Activated CD4-positive, alpha-beta T cell treated with anti-CD3 and anti-CD28 coated beads for 4 hours (primary cell): ENCODE results near the gene SLC25A26.
A peak's percentile ranks its signal among the peaks of the same experiment; 100 is the strongest.
"Not testable (repeated sequence)": the region's sequence is repeated elsewhere in the genome, so short reads cannot be mapped to it uniquely, and the experiment has no call there.

ENCODE experiments used
- DNase-seq, 2 donors: peaks; one replicate each; pipeline ENCODE4 v3.0.0-alpha.2; 2020

SLC25A26 gene

GRCh38 chr3:66271231-66271630, 50.4 kb downstream of the SLC25A26 start:
- DNase-seq: no peak

DNA sequence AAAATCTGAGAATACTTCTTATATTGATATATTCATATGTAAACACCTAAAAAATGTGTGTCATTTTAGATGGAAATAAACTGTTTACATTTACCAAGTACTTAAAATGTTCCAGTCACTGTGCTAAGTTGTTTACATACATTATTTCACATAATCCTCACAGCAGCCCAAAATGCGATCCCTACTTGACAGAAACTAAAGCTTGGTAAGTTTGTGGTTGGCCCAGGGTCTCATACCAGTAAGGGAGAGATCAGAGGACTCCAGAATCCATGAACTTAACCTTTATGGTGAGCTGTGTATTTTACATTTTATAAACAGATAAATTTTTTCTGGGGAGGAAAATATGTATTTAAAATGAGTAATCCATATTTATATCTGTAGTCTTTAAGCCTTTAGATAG, 51.2 kb downstream of the SLC25A26 start:
- no peak for DNase-seq

- DNase-seq: not testable (repeated sequence)
Observed at GRCh38 chr3:66274837-66275236, 54.0 kb downstream of the SLC25A26 start.

GRCh38 chr3:66276705-66277274, 56.0 kb downstream of the SLC25A26 start:
- peak; percentile 46 to 71 for DNase-seq

GRCh38 chr3:66279168-66279567, 58.4 kb downstream of the SLC25A26 start:
- no peak for DNase-seq

DNA sequence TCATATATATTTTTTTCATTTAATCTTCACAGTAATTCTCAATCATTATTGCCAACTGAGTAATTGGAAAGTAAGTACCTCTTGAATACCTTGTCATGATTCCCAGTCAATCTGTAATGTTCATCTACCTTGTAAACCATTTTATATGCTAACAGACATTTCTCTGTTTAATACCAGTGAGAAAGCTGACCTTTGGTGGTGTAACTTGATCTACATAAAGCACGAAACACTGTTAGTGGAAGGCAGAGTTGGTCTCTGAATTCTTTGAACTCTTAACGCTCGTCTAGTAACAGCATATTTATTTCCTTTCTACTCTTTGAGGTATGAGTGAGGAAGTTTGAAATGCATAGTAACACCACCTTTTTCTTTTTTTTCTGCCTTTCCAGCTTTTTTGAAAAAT, 59.5 kb downstream of the SLC25A26 start:
- no peak for DNase-seq

DNA sequence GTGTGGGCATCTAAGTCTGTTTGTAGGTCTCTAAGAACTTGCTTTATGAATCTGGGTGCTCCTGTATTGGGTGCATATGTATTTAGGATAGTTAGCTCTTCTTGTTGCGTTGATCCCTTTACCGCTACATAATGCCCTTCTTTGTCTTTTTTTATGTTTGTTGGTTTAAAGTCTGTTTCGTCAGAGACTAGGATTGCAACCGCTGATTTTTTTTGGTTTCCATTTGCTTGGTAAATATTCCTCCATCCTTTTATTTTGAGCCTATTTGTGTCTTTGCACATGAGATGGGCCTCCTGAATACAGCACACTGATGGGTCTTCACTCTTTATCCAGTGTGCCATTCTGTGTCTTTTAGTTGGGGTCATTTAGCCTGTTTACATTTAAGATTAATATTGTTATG, 71.1 kb downstream of the SLC25A26 start:
- DNase-seq: not testable (repeated sequence)

- DNase-seq: no peak
Observed at GRCh38 chr3:66297260-66297873, 76.6 kb downstream of the SLC25A26 start.

DNA sequence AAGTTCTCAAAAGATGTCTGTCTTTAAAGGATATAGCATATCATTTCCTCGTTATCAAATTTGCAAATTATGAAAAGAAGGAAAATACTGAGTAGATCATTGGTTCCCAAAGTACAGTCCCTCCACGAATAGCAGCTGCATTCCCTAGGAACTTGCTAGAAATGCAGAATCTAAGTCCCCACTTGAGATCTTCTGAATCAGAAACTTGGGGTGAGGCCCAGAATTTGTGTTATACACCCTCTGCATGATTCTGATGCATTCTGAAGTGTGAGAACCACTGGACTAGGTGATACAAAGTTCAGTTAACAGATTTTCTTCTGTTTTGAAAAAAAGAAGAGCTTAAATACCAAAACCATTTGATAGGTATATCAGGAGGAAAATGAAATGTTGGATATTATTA, 77.1 kb downstream of the SLC25A26 start:
- DNase-seq: no peak

- DNase-seq: no peak
Observed at GRCh38 chr3:66298591-66298990, 77.8 kb downstream of the SLC25A26 start.

DNA sequence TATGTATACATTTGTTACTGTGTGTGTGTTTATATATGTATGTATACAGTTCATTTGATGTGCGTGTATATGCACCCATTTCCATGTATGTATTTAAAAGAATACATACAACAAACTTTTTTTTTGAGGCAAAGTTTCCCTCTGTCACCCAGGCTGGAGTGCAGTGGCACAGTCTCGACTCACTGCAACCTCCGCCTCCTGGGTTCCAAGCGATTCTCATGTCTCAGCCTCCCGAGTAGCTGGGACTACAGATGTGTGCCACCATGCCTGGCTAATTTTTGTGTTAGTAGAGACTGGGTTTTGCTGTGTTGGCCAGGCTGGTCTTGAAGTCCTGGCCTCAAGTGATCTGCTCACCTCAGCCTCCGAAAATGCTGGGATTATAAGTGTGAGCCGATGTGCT, 78.3 kb downstream of the SLC25A26 start:
- not testable (repeated sequence) for DNase-seq

- DNase-seq: no peak
Observed at GRCh38 chr3:66299891-66300290, 79.1 kb downstream of the SLC25A26 start.

DNA sequence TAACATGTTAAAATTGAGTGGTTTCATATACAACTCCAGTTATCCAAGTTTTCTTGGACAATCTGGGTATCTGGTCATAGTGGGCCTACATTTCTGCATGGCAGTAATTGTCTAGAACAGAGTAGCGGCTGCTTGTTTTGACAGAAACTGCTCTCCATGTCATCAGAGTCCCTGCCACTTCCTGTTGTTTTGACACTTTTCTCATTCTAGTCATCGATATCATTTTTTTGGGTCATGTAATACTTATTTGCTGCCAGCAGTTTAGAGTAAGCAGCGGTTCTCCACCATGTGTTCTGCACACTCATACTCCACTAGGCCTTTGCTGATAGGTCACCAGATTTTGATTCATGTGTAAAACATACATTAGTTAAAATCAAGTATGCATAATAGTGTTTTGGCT, 81.5 kb downstream of the SLC25A26 start:
- peak; percentile 25 to 28 for DNase-seq

GRCh38 chr3:66303491-66303901, 82.7 kb downstream of the SLC25A26 start:
- DNase-seq: peak; percentile 34 to 44

DNA sequence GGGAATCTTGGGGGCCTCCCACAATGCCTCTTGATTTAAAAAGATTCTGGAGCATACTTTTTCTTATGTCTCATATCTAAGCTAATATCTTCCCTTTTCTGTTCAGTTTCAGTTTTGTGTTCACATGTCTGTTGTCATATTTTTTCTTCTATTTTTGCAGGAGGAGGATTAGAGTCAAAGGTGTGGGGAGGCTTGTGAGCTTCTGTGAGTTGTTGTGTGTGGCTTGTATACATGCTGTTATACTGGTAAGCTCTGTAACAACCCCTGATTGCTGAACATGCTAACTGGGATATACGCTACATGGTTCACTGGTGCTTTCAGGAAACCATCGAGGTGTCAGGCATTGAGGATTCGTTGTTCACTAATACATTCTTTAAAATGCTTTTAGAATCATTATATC, 83.5 kb downstream of the SLC25A26 start:
- DNase-seq: no peak

DNA sequence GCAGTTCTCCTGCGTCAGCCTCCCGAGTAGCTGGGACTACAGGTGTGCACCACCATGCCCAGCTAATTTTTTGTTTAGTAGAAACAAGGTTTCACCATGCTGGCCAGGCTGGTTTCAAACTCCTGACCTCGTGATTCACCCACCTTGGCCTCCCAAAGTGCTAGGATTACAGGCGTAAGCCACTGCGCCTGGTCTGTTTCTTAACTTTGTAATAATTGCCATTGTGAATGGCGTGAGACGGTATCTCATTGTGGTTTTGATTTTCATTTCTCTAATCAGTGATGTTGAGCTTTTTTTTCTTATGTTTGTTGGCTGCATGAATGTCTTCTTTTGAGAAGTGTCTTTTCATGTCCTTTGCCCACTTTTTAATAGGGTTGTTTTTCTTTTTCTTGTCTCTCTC, 85.3 kb downstream of the SLC25A26 start:
- DNase-seq: not testable (repeated sequence)

DNA sequence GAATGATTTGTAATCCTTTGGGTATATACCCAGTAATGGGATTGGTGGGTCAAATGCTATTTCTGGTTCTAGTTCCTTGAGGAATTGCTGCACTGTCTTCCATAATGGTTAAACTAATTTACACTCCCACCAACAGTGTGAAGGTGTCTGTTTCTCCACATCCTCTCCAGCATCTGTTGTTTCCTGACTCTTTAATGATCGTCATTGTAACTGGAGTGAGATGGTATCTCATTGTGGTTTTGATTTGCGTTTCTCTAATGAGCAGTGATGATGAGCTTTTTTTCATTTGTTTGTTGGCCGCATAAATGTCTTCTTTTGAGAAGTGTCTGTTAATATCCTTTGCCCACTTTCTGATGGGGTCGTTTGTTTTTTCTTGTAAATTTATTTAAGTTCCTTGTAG, 86.2 kb downstream of the SLC25A26 start:
- not testable (repeated sequence) for DNase-seq

DNA sequence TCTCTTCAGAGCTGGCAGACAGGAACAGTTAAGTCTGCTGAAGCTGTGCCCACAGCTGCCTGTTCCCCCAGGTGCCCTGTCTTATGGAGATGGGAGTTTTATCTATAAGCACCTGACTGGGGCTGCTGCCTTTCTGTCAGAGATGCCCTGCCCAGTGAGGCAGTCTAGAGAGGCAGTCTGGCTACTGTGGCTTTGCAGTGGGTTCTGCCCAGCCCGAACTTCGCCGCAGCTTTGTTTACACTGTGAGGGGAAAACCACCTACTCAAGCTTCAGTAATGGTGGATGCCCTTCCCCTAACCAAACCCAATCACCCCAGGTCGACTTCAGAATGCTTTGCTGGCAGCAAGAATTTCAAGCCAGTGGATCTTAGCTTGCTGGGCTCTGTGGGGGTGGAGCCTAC, 91.2 kb downstream of the SLC25A26 start:
- DNase-seq: no peak

DNA sequence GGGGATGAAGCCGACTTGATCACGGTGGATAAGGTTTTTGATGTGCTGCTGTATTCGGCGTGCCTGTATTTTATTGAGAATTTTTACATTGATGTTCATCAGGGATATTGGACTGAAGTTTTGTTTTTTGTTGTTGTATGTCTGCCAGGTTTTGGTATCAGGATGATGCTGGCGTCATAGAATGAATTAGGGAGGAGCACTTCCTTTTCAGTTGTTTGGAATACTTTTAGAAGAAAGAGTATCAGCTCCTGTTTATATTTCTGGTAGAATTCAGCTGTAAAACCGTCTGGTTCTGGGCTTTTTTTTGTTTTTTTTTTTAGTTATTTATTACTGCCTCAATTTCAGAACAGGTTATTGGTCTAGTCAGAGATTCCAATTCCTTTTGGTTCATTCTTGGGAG, 93.7 kb downstream of the SLC25A26 start:
- DNase-seq: no peak

- DNase-seq: no peak
Observed at GRCh38 chr3:66317750-66318376, 97.1 kb downstream of the SLC25A26 start.

GRCh38 chr3:66320390-66320789, 99.6 kb downstream of the SLC25A26 start:
- no peak for DNase-seq

DNA sequence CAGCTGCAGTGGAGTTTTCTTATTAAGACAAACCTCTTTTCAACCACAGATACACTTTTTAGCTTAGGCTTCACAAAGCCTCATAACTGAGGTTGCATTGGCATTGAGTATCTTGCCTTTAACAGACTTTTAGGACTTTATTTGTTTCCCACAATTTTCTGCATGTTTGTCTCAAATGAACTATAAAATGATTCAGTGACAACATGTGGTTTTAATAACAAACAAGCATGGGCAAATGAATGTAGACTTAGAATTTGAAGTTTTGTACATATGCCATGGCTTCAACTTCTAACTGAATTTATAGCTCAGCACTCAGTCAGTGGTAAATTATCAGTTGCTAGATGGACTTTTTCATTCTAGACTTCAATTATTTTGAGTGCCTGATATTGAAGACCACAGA, 101.6 kb downstream of the SLC25A26 start:
- no peak for DNase-seq

- DNase-seq: no peak
Observed at GRCh38 chr3:66326340-66326739, 105.5 kb downstream of the SLC25A26 start.

DNA sequence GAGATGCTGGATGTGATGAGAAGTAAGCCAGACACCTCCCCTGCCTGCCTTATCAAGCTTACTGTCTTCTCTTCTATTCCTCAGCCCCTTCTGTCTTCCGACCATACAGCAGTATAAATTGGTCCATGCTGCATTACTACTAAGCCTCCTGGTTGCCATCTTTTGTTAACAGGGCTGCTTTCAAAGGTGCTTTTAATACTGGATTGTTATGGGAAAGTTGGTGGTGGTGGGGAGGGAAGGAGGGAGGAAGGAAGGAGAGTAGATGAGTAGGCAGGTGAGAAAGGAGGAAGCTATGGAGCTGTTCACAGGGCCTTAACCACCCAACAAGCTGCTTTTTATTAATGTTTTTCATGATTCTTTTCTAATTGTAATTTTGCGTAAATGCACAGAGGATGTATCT, 114.9 kb downstream of the SLC25A26 start:
- DNase-seq: no peak

DNA sequence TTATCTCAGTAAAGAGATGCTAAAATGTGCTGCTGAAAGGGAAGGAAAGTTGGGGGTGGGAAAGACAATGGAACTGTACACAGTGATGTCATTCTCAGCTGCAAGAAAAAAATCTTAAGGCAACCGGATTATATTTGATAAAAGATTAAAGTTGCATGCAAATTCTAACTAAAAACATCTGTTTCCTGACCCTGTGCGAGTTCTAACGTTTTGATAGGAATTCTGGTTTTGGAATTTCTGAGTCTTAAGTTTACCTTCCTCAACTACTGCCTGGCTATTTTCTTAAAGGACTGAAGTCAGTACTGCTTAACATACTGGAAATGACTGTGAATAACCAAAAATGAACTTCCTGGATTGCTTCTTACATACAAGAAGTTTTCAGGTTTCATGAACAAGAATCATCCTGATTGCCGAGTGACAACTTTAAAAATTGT, 115.5 kb downstream of the SLC25A26 start:
- DNase-seq: no peak
